AG04450 (cell line): ENCODE measurements around the gene HIBCH. TPM values are rescaled to one million over a fixed set of nuclear protein-coding genes. Genes with fewer than 3 reads are reported as not detected.

Experiments
- CTCF ChIA-PET: fragments of 300-600, 350-600 bp; formaldehyde crosslinking; extraction: SDS; loops from one replicate; lab custom pipeline; 2022; ENCODE audit warnings: antibody characterized with exemption, inconsistent platforms; lab: Charles Lee
- POLR2A ChIA-PET: fragments of 350-600 bp; formaldehyde crosslinking; extraction: SDS; loops from one replicate; lab custom pipeline; 2021; ENCODE audit warnings: antibody characterized with exemption, inconsistent platforms; lab: Yijun Ruan, JAX
- DNase-seq: peaks from one replicate; pipeline ENCODE4 v3.0.0-alpha.2; 2011; ENCODE audit warnings: low read depth, low spot score
- H3K27ac ChIP-seq: one replicate; pipeline ENCODE4 v1.5.1; 2012; ENCODE audit warnings: low read depth, low read length, control low read depth
- H3K27me3 ChIP-seq: one replicate; pipeline ENCODE4 v1.6.0; 2012; ENCODE audit warnings: low read length; ENCODE audit not compliant: control insufficient read depth, insufficient read depth
- H3K4me3 ChIP-seq: 2 replicates; pipeline ENCODE4 v1.5.1; 2011; ENCODE audit warnings: mild to moderate bottlenecking, low read depth, low read length, control low read depth
- H3K9me3 ChIP-seq: 2 replicates; pipeline ENCODE4 v1.5.1; 2012; ENCODE audit warnings: low read length; ENCODE audit not compliant: control insufficient read depth, insufficient read depth
- CTCF ChIP-seq: IDR thresholded peaks from 2 replicates; pipeline ENCODE4 v1.5.1; 2011; ENCODE audit warnings: low read depth, low read length, control low read depth, inconsistent platforms
- polyA plus RNA-seq: library from polyadenylated mRNA; depleted of rRNA; stranded (reverse); fragments of >200 nt; gene quantifications from 2 replicates; pipeline ENCODE4 v1.2.3, GENCODE V29; 2011

The HIBCH gene
- polyA plus RNA-seq, 1 experiment, result 23.8 TPM

GRCh38 chr2:190214426-190215194 is 105.0 kb downstream of the HIBCH start:
- Histone ChIP-seq H3K27me3 (no peaks in the 10 kb centered on the region), H3K4me3 (no peak overlapping the region), H3K27ac (no peak overlapping the region), H3K9me3 (no peaks in the 10 kb centered on the region)
- DNase-seq, result no peak
- TF ChIP-seq CTCF, result no peak
- CTCF ChIA-PET, result interaction anchor here (0.6 kb wide), 1 partner anchor 87 kb away, joined by 3 read pairs; no protein-coding TSS in a partner anchor
- POLR2A ChIA-PET, result no interaction called here

- no peaks in the 10 kb centered on the region for H3K27me3 ChIP-seq
- no peak for DNase-seq
- ChIA-PET CTCF (no interaction called here), POLR2A (no interaction called here)
- no peaks in the 10 kb centered on the region for H3K9me3 ChIP-seq
- no peak overlapping the region for H3K4me3 ChIP-seq
- no peak overlapping the region for H3K27ac ChIP-seq
- TF ChIP-seq CTCF, result no peak
Observed at GRCh38 chr2:190213441-190214335, 105.9 kb downstream of the HIBCH start.

GRCh38 chr2:190210471-190210870 is 109.2 kb downstream of the HIBCH start:
- CTCF ChIA-PET, result no interaction called here
- no peak overlapping the region for H3K4me3 ChIP-seq

GRCh38 chr2:190209559-190209958 is 110.1 kb downstream of the HIBCH start:
- ChIA-PET CTCF (interaction anchor here (0.7 kb wide), 1 partner anchor 60 kb away, joined by 3 read pairs; no protein-coding TSS in a partner anchor), POLR2A (no interaction called here)
- no peak for TF ChIP-seq CTCF
- H3K27me3 ChIP-seq, result no peaks in the 10 kb centered on the region
- H3K9me3 ChIP-seq, result no peaks in the 10 kb centered on the region
- no peak overlapping the region for H3K4me3 ChIP-seq
- no peak overlapping the region for H3K27ac ChIP-seq
- DNase-seq, result no peak

More at GRCh38 chr2:190210471-190210870, 109.2 kb downstream of the HIBCH start:
- DNase-seq, result no peak
- Histone ChIP-seq H3K27ac (no peak overlapping the region), H3K9me3 (no peaks in the 10 kb centered on the region), H3K27me3 (no peaks in the 10 kb centered on the region)
- no peak for TF ChIP-seq CTCF
- POLR2A ChIA-PET, result no interaction called here

- ChIA-PET CTCF (no interaction called here), POLR2A (no interaction called here)
- no peaks in the 10 kb centered on the region for H3K9me3 ChIP-seq
- no peak overlapping the region for H3K4me3 ChIP-seq
- DNase-seq, result no peak
- H3K27ac ChIP-seq, result no peak overlapping the region
- no peak for TF ChIP-seq CTCF
- no peaks in the 10 kb centered on the region for H3K27me3 ChIP-seq
Observed at GRCh38 chr2:190207930-190208329, 111.7 kb downstream of the HIBCH start.
